Sigmoid colon (tissue), 7 donors: ENCODE measurements around the gene DEGS1. TPM values are rescaled to one million over a fixed set of nuclear protein-coding genes. Genes with fewer than 3 reads are reported as not detected.

ENCODE experiments used
- DNase-seq: peaks from one replicate; pipeline ENCODE4 v3.0.0-alpha.2; 2019
- H3K27ac ChIP-seq, 4 donors: fragments of 200-600 bp; sonication (generic); one replicate each; pipeline ENCODE4 v1.5.1; 2016 to 2019; ENCODE audit warnings: mild to moderate bottlenecking in 1 of 4
- H3K27me3 ChIP-seq, 3 donors: fragments of 200-600 bp; sonication (generic); one replicate each; pipeline ENCODE4 v1.5.1; 2019; ENCODE audit warnings: mild to moderate bottlenecking in 1 of 3
- H3K36me3 ChIP-seq, 4 donors: fragments of 200-600 bp; sonication (generic); one replicate each; pipeline ENCODE4 v1.5.1; 2016 to 2019
- H3K4me1 ChIP-seq, 4 donors: fragments of 200-600 bp; sonication (generic); one replicate each; pipeline ENCODE4 v1.5.1; 2017 to 2019
- H3K4me3 ChIP-seq, 4 donors: fragments of 200-600 bp; sonication (generic); one replicate each; pipeline ENCODE4 v1.5.1; 2017 to 2019; ENCODE audit warnings: mild to moderate bottlenecking in 2 of 4, moderate library complexity in 1 of 4
- H3K9me3 ChIP-seq, 4 donors: fragments of 200-600 bp in 3 of 4; sonication (generic) in 3 of 4; one replicate each; pipeline versions ENCODE4 v1.5.1 to v1.6.1; 2013 to 2019
- EP300 ChIP-seq, 4 donors: sonication (generic); formaldehyde crosslinking; IDR thresholded peaks; one replicate each; pipeline ENCODE4 v1.6.1; 2017; ENCODE audit warnings: antibody characterized with exemption in 4 of 4
- POLR2A ChIP-seq, 2 donors: fragments of 450-650 bp; IDR thresholded peaks; one replicate each; pipeline ENCODE4 v1.6.1; 2016; ENCODE audit warnings: antibody characterized with exemption in 2 of 2, mild to moderate bottlenecking in 2 of 2, moderate library complexity in 2 of 2
- POLR2AphosphoS5 ChIP-seq, 4 donors: sonication (generic); formaldehyde crosslinking; IDR thresholded peaks; one replicate each; pipeline ENCODE4 v1.6.1; 2017; ENCODE audit warnings: antibody characterized with exemption in 4 of 4
- whole genome bisulfite sequencing, 2 donors: extraction: QIAGEN DNeasy Blood & Tissue Kit; methylation state at CpG; one replicate each; pipeline ENCODE4 v1.1.7; 2013; 5-methylcytosine and 5-hydroxymethylcytosine counted together
- intact Hi-C: fragments of 100-400 bp; cut with DNase I; formaldehyde crosslinking; loops from one replicate; pipeline ENCODE4 v1.15.1; 2023
- polyA plus RNA-seq, 3 donors: library from polyadenylated mRNA; stranded (reverse); fragments of 200-250 nt; gene quantifications; one replicate each; pipeline ENCODE4 v1.2.3, GENCODE V29; 2013
- small RNA-seq, 3 donors: library from RNA; depleted of rRNA; stranded (forward); fragments of <200 nt; gene quantifications; one replicate each; pipeline ENCODE3, GENCODE V24; 2016
- total RNA-seq, 4 donors: library from RNA; depleted of rRNA; stranded (reverse); fragments of >200 nt; gene quantifications; one replicate each; pipeline ENCODE4 v1.1.0, GENCODE V29; 2016
- TF ChIP-seq, protein P1 (sequence below), 4 experiments: fragments of 450-650 bp in 3 of 4; fragments of 200-600 bp in 1 of 4; IDR thresholded peaks; one replicate each; pipeline ENCODE4 v1.5.1; 2016 to 2019; ENCODE audit warnings: antibody characterized with exemption in 4 of 4, mild to moderate bottlenecking in 3 of 4, moderate library complexity in 2 of 4
- donor health status: healthy with polysubstance abuse.
- donor health status: Bipolar disorder and iron deficiency.
- donor health status: healthy.

DEGS1 gene
- total and polyA plus RNA-seq, 7 donors: 4.8 to 111 (median 84.6) TPM

DNA sequence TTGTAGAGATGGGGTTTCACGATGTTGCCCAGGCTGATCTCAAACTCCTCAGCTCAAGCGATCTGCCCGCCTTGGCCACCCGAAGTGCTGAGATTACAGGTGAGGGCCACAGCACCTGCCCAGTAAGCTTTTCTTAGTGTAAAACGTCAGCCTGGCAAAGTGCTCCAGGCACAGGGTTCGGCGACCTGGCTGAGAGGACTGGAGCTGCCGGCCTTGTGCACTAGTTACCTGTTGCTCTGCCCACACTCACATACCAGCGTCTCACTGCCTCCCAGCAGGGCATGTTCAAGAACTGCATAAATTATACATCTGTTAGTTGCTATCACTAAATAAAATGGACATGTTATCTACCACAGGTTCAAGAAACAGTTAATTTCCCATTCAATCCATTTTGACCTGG is 55.2 kb downstream of the DEGS1 start:
- Histone ChIP-seq H3K4me3 (no peak overlapping the region), H3K27me3 (no peaks in the 10 kb centered on the region), H3K36me3 (peaks cover 0 to 46% (median 7%) of the 10 kb centered on the region in 4 donors), H3K9me3 (no peaks in the 10 kb centered on the region), H3K4me1 (no peaks in the 10 kb centered on the region), H3K27ac (no peak overlapping the region)
- no peak for DNase-seq
- TF ChIP-seq EP300 (IDR thresholded peaks at IDR 0.05) (no peak), POLR2AphosphoS5 (IDR thresholded peaks at IDR 0.05) (no peak), POLR2A (IDR thresholded peaks at IDR 0.05) (no peak)
- TF ChIP-seq, protein P1, sequence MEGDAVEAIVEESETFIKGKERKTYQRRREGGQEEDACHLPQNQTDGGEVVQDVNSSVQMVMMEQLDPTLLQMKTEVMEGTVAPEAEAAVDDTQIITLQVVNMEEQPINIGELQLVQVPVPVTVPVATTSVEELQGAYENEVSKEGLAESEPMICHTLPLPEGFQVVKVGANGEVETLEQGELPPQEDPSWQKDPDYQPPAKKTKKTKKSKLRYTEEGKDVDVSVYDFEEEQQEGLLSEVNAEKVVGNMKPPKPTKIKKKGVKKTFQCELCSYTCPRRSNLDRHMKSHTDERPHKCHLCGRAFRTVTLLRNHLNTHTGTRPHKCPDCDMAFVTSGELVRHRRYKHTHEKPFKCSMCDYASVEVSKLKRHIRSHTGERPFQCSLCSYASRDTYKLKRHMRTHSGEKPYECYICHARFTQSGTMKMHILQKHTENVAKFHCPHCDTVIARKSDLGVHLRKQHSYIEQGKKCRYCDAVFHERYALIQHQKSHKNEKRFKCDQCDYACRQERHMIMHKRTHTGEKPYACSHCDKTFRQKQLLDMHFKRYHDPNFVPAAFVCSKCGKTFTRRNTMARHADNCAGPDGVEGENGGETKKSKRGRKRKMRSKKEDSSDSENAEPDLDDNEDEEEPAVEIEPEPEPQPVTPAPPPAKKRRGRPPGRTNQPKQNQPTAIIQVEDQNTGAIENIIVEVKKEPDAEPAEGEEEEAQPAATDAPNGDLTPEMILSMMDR (IDR thresholded peaks at IDR 0.05): no peak
- 94 to 95% methylated on average over 9 of the region's 9 CpGs for WGBS, 2 donors
- intact Hi-C loops: no loop called here

DNA sequence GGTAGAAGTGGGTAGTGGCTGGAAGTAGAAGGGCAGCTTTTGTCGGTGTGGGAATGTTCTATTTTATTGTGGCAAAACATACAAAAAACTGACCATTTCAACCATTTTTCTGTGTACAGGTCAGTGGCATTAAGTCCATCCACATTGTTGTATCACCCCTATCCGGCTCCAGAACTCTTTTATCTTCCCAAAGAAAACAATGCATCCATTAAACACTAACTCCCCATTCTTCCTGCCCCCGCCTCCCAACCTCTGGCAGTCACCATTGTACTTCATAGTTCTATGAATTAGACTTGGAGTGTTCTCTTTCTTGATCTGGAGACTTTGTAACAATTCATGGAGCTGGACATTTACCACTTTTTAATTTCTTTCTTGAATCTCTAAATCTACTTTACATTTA is 55.7 kb downstream of the DEGS1 start:
- 82 to 87% methylated on average over 3 of the region's 3 CpGs for WGBS, 2 donors
- Histone ChIP-seq H3K9me3 (no peaks in the 10 kb centered on the region), H3K36me3 (peaks cover 0 to 43% (median 7%) of the 10 kb centered on the region in 4 donors), H3K4me3 (no peak overlapping the region), H3K4me1 (no peaks in the 10 kb centered on the region), H3K27me3 (no peaks in the 10 kb centered on the region), H3K27ac (no peak overlapping the region)
- no peak for TF ChIP-seq POLR2A (IDR thresholded peaks at IDR 0.05)
- TF ChIP-seq EP300 (IDR thresholded peaks at IDR 0.05): no peak
- TF ChIP-seq, protein P1 (IDR thresholded peaks at IDR 0.05): no peak
- no peak for TF ChIP-seq POLR2AphosphoS5 (IDR thresholded peaks at IDR 0.05)
- intact Hi-C loops: no loop called here
- no peak for DNase-seq

Small RNA genes within 50 kb of the gene (small RNA-seq; reads per million reads assigned to genes)
- gene AC092809.3 (0 to 0.65 (median 0) reads per million in 3 donors), gene RF00139 (0 reads per million in 3 donors)

Other genes starting within 250 kb of the DEGS1 start
- gene FBXO28, start 69.1 kb upstream of the DEGS1 start, total RNA-seq: 10 to 100 TPM; 21.9 to 32.7 (median 26.2) TPM
- gene FBXO28, start 69.1 kb upstream of the DEGS1 start, polyA plus RNA-seq: 10 to 100 TPM; 10.2 to 13.4 (median 12.2) TPM
- 10 to 100 TPM; 21.4 to 26.6 (median 24.5) TPM for gene NVL, start 146.9 kb downstream of the DEGS1 start, total RNA-seq
- 10 to 100 TPM; 25.0 to 32.4 (median 30.6) TPM for gene NVL, start 146.9 kb downstream of the DEGS1 start, polyA plus RNA-seq
- 10 to 100 TPM; 26.0 to 42.8 (median 28.7) TPM for gene CNIH4, start 173.6 kb downstream of the DEGS1 start, total RNA-seq
- 10 to 100 TPM; 37.2 to 65.5 (median 57.1) TPM for gene CNIH4, start 173.6 kb downstream of the DEGS1 start, polyA plus RNA-seq